DMS 273 (cell line): ENCODE measurements around the gene DNM3.

ENCODE experiments used
- DNase-seq: peaks from one replicate; lab custom pipeline; 2025; ENCODE audit not compliant: unreplicated experiment; lab: John Stamatoyannopoulos, UW

The DNM3 gene

GRCh38 chr1:172383536-172383935 is 542.2 kb downstream of the DNM3 start:
- DNase-seq: no peak

- DNase-seq: no peak
Measured at GRCh38 chr1:172384656-172385055, 543.4 kb downstream of the DNM3 start.

- no peak for DNase-seq
Measured at GRCh38 chr1:172386046-172386445, 544.7 kb downstream of the DNM3 start.

- DNase-seq: no peak
Measured at GRCh38 chr1:172388490-172388889, 547.2 kb downstream of the DNM3 start.

- no peak for DNase-seq
Measured at GRCh38 chr1:172390301-172390682, 549.0 kb downstream of the DNM3 start.

- DNase-seq: no peak
Measured at GRCh38 chr1:172390683-172391551, 549.6 kb downstream of the DNM3 start.

GRCh38 chr1:172391976-172392375 is 550.7 kb downstream of the DNM3 start:
- no peak for DNase-seq

GRCh38 chr1:172393354-172393753 is 552.1 kb downstream of the DNM3 start:
- DNase-seq: no peak

- DNase-seq: no peak
Measured at GRCh38 chr1:172394141-172394751, 552.9 kb downstream of the DNM3 start.

GRCh38 chr1:172394811-172395210 is 553.5 kb downstream of the DNM3 start:
- DNase-seq: no peak

GRCh38 chr1:172395576-172395975 is 554.3 kb downstream of the DNM3 start:
- DNase-seq: no peak

GRCh38 chr1:172397221-172397620 is 555.9 kb downstream of the DNM3 start:
- no peak for DNase-seq

- no peak for DNase-seq
Measured at GRCh38 chr1:172397633-172398032, 556.3 kb downstream of the DNM3 start.

- DNase-seq: no peak
Measured at GRCh38 chr1:172398193-172398592, 556.9 kb downstream of the DNM3 start.

GRCh38 chr1:172398970-172399755 is 557.9 kb downstream of the DNM3 start:
- peak; percentile 61 for DNase-seq

- DNase-seq: no peak
Measured at GRCh38 chr1:172399756-172400721, 558.7 kb downstream of the DNM3 start.

GRCh38 chr1:172400722-172401105 is 559.4 kb downstream of the DNM3 start:
- DNase-seq: no peak

GRCh38 chr1:172401477-172401876 is 560.2 kb downstream of the DNM3 start:
- no peak for DNase-seq

GRCh38 chr1:172401892-172402291 is 560.6 kb downstream of the DNM3 start:
- DNase-seq: peak; percentile 10

- no peak for DNase-seq
Measured at GRCh38 chr1:172402878-172403569, 561.7 kb downstream of the DNM3 start.
